Measurements from ENCODE around the gene NRAP. TPM values are rescaled to one million over a fixed set of nuclear protein-coding genes. Genes with fewer than 3 reads are reported as not detected.

The NRAP gene
- total RNA-seq, 4 donors from 2014 or later = 0.08 to 0.31 TPM; not detected in 2

- Histone ChIP-seq H3K9me3 (no peaks in the 10 kb centered on the region), H3K4me1 (peaks cover 3% of the 10 kb centered on the region), H3K27me3 (peaks cover 3% of the 10 kb centered on the region), H3K4me3 (no peak overlapping the region), H3K27ac (no peak overlapping the region), H3K36me3 (no peaks in the 10 kb centered on the region)
- no peak for TF ChIP-seq EP300 (IDR thresholded peaks at IDR 0.05)
- TF ChIP-seq CTCF (IDR thresholded peaks at IDR 0.05) = no peak
- no peak for TF ChIP-seq POLR2AphosphoS5 (IDR thresholded peaks at IDR 0.05)
- no peak for TF ChIP-seq POLR2A (IDR thresholded peaks at IDR 0.05)
- no peak for DNase-seq (ENCODE audit: low spot score in 2 of 2)
- WGBS = 51% methylated on average over 6 of the region's 6 CpGs
Measured at GRCh38 chr10:113627836-113628235, 36.0 kb downstream of the NRAP start.

DNA sequence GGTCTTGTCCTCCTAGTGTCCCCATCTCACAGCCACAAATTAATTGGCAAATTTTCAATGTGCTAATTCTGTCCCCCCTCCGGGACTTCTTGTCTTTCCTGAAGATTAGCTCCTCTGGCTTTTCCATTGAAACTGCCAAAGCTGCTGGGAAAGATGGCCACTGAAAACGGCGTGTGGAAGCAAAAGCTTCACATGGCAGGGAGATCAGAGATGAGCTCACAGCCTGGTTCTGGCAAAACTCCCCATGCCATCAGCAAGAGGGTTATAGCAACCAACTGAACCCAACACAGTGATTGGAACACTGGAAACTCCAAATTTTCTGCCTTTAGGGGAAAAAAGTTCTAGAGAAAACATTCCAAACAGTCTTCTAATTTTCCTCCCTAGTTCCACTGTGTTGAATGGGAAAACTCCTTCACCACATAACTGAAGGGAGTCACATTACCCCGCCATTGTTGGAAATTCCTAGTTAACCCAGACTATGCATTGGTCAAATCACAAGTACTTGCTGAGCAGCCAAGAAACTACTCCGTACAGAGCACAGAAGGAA, 37.0 kb downstream of the NRAP start:
- no peaks in the 10 kb centered on the region for H3K9me3 ChIP-seq
- no peak overlapping the region for H3K27ac ChIP-seq
- peaks cover 4% of the 10 kb centered on the region for H3K27me3 ChIP-seq
- H3K36me3 ChIP-seq = no peaks in the 10 kb centered on the region
- TF ChIP-seq EP300 (IDR thresholded peaks at IDR 0.05) = no peak
- no peak for TF ChIP-seq CTCF (IDR thresholded peaks at IDR 0.05)
- no peak for TF ChIP-seq POLR2AphosphoS5 (IDR thresholded peaks at IDR 0.05)
- TF ChIP-seq POLR2A (IDR thresholded peaks at IDR 0.05) = no peak
- 56% methylated on average over 5 of the region's 5 CpGs for WGBS
- H3K4me3 ChIP-seq = no peak overlapping the region
- peaks cover 3% of the 10 kb centered on the region for H3K4me1 ChIP-seq
- no peak for DNase-seq (ENCODE audit: low spot score in 2 of 2)

DNA sequence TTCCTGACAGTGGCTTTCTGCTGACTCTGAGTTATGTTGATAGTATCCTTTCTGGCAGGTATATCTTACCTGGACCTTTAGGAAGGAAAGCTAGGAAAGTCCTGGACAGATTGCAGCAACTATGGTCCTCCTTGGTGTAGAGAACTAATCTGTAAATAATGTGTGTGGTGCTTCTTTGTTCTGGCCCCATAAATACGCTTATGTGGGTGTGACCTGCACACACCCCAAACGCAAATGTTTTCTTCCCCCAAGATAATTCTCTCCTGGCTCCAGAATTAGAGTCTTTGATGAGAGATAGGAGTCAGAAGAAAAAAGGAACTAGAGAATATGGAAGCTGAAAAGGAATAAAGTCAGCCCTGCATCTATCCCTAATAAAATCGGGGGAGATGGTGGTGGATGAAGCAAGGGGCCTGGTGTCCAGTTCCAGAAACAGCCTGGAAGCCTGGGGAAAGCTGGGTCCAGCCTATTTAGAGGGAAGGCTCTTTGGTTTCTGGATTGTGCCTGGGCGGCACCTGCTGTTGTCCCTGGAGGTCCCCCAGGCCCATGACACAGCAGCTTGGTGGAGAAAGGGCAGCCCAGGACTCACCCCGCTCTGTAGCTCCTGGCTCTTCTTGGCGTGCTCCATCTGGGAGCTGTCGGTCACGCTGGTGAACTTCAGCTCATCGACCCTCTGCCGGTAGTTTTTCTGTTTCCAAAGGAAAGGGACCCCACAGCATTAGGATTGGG, 38.2 kb downstream of the NRAP start:
- H3K9me3 ChIP-seq = no peaks in the 10 kb centered on the region
- H3K36me3 ChIP-seq = no peaks in the 10 kb centered on the region
- H3K27me3 ChIP-seq = peaks cover 6% of the 10 kb centered on the region
- peaks cover 3% of the 10 kb centered on the region for H3K4me1 ChIP-seq
- H3K27ac ChIP-seq = no peak overlapping the region
- no peak overlapping the region for H3K4me3 ChIP-seq
- DNase-seq (ENCODE audit: low spot score in 2 of 2) = no peak
- no peak for TF ChIP-seq POLR2A (IDR thresholded peaks at IDR 0.05)
- TF ChIP-seq POLR2AphosphoS5 (IDR thresholded peaks at IDR 0.05) = no peak
- TF ChIP-seq CTCF (IDR thresholded peaks at IDR 0.05) = no peak
- TF ChIP-seq EP300 (IDR thresholded peaks at IDR 0.05) = no peak
- WGBS = 87% methylated on average over 10 of the region's 10 CpGs

GRCh38 chr10:113622831-113623230, 41.0 kb downstream of the NRAP start:
- 89% methylated on average over 4 of the region's 4 CpGs for WGBS
- no peaks in the 10 kb centered on the region for H3K9me3 ChIP-seq
- H3K27me3 ChIP-seq = peaks cover 17% of the 10 kb centered on the region
- H3K4me1 ChIP-seq = peaks cover 3% of the 10 kb centered on the region
- TF ChIP-seq CTCF (IDR thresholded peaks at IDR 0.05) (no peak), POLR2A (IDR thresholded peaks at IDR 0.05) (no peak), EP300 (IDR thresholded peaks at IDR 0.05) (no peak), POLR2AphosphoS5 (IDR thresholded peaks at IDR 0.05) (no peak)
- no peak overlapping the region for H3K4me3 ChIP-seq
- no peak for DNase-seq (ENCODE audit: low spot score in 2 of 2)
- no peaks in the 10 kb centered on the region for H3K36me3 ChIP-seq
- H3K27ac ChIP-seq = no peak overlapping the region

- DNase-seq (ENCODE audit: low spot score in 2 of 2) = no peak
- 85% methylated on average over 8 of the region's 8 CpGs for WGBS
- Histone ChIP-seq H3K27ac (no peak overlapping the region), H3K4me3 (no peak overlapping the region), H3K9me3 (no peaks in the 10 kb centered on the region), H3K4me1 (peaks cover 1% of the 10 kb centered on the region), H3K27me3 (peaks cover 26% of the 10 kb centered on the region), H3K36me3 (no peaks in the 10 kb centered on the region)
- TF ChIP-seq EP300 (IDR thresholded peaks at IDR 0.05) (no peak), POLR2A (IDR thresholded peaks at IDR 0.05) (no peak), CTCF (IDR thresholded peaks at IDR 0.05) (no peak), POLR2AphosphoS5 (IDR thresholded peaks at IDR 0.05) (no peak)
Measured at GRCh38 chr10:113621799-113622198, 42.0 kb downstream of the NRAP start.

All from suprapubic skin (tissue), 4 donors.